ENCODE data around the gene LDLR.

DNA sequence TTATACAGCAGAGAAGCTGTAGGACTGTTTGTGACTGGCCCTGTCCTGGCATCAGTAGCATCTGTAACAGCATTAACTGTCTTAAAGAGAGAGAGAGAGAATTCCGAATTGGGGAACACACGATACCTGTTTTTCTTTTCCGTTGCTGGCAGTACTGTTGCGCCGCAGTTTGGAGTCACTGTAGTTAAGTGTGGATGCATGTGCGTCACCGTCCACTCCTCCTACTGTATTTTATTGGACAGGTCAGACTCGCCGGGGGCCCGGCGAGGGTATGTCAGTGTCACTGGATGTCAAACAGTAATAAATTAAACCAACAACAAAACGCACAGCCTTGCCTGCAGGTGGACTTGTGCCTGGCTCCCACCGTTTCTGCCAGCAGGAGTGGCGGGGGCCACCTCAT, 27.3 kb upstream of the LDLR start:
- TF ChIP-seq POLR2AphosphoS5 (IDR thresholded peaks at IDR 0.05; ENCODE audit: borderline replicate concordance, low read depth, low read length) (no peak), EZH2 (IDR thresholded peaks at IDR 0.05) (no peak)
